Gastroesophageal sphincter (tissue), 3 donors: ENCODE data around the gene REST.

Experiments used
- EP300 ChIP-seq: sonication (generic); formaldehyde crosslinking; IDR thresholded peaks from one replicate; pipeline ENCODE4 v1.6.1; 2017; ENCODE audit warnings: antibody characterized with exemption, mild to moderate bottlenecking
- POLR2A ChIP-seq, 2 donors: fragments of 450-650 bp; IDR thresholded peaks; one replicate each; pipeline ENCODE4 v1.6.1; 2017; ENCODE audit warnings: antibody characterized with exemption in 2 of 2, mild to moderate bottlenecking in 2 of 2, moderate library complexity in 1 of 2
- POLR2AphosphoS5 ChIP-seq: sonication (generic); formaldehyde crosslinking; IDR thresholded peaks from one replicate; pipeline ENCODE4 v1.6.1; 2017; ENCODE audit warnings: antibody characterized with exemption
- TF ChIP-seq, protein P1 (sequence below), 4 experiments: fragments of 200-600 bp in 2 of 4; fragments of 450-650 bp in 2 of 4; sonication (generic) in 1 of 4; IDR thresholded peaks; one replicate each; pipeline ENCODE4 v1.5.1; 2017 to 2019; ENCODE audit warnings: antibody characterized with exemption in 4 of 4, mild to moderate bottlenecking in 2 of 4, moderate library complexity in 2 of 4

DNA sequence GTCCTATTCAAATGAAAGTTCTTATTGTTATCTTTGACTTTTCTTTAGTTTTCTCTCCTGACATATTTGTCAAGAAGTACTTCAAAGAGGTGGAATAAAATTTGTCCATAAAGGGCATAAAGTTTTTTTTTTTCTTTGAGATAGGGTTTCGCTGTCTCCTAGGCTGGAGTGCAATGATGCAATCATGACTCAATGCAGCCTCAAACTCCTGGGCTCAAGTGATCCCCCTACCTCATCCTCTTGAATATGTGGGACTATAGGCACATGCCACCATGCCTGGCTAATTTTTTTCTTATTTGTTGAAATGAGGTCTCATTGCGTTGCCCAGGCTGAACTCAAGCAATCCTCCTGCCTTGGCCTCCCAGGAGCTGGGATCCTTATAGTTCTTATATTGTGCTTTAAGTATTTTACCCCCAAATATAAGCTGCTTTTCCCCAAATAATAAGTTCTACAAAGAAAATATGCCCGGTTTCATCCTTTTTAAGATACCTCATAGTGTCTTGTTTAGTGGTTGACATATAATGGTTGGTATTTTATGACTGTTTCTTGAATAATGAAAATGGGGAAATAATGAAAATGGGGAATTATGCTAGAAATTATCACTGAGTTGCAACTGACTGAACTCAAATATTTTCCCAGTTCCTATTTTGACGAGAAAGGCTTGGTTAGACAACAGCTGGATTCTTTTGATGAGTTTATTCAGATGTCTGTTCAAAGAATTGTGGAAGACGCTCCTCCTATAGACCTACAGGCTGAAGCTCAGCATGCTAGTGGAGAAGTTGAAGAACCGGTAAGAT is 82.6 kb downstream of the REST start:
- TF ChIP-seq, protein P1, sequence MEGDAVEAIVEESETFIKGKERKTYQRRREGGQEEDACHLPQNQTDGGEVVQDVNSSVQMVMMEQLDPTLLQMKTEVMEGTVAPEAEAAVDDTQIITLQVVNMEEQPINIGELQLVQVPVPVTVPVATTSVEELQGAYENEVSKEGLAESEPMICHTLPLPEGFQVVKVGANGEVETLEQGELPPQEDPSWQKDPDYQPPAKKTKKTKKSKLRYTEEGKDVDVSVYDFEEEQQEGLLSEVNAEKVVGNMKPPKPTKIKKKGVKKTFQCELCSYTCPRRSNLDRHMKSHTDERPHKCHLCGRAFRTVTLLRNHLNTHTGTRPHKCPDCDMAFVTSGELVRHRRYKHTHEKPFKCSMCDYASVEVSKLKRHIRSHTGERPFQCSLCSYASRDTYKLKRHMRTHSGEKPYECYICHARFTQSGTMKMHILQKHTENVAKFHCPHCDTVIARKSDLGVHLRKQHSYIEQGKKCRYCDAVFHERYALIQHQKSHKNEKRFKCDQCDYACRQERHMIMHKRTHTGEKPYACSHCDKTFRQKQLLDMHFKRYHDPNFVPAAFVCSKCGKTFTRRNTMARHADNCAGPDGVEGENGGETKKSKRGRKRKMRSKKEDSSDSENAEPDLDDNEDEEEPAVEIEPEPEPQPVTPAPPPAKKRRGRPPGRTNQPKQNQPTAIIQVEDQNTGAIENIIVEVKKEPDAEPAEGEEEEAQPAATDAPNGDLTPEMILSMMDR (IDR thresholded peaks at IDR 0.05) = no peak
- no peak for TF ChIP-seq POLR2A (IDR thresholded peaks at IDR 0.05)
- no peak for TF ChIP-seq EP300
- no peak for TF ChIP-seq POLR2AphosphoS5
